Measurements from ENCODE around the gene ADGRB2. TPM values are rescaled to one million over a fixed set of nuclear protein-coding genes. Genes with fewer than 3 reads are reported as not detected.

Gene ADGRB2
- total and polyA plus RNA-seq, 2 of the 4 experiments (the other 2 are of a cell fraction): 2.2 to 11.9 TPM

DNA sequence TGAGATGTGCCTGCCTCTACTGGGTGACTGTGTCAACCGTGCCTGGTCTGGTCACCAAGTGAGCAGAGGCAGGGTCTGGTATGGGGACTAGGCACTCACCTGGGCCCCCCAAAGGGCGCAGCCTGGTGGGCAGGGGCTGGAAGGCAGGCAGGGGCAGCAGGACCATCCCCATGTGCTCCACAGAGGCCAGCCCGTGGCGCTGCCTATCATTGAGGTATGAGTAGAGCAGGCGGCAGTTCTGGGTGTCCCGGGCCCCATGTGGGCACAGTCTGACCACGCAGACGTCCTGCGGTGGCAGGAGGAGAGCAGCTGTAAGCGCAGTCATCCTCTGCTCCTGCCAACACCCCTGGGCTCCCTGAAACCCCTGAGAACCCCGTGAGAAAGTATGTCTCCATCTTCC lies 28.0 kb upstream of the ADGRB2 start:
- no TSS peak for BruUV-seq (replicated peaks)
- Histone ChIP-seq H3K4me1 (ENCODE audit: control insufficient read depth, insufficient read depth, low read length) (peaks cover 19% of the 10 kb centered on the region), H2BK120ac (ENCODE audit: low read depth, low read length) (no peak overlapping the region), H3K4me3 (ENCODE audit: insufficient read depth, low read depth, low read length) (no peak overlapping the region), H3K56ac (ENCODE audit: extremely low read depth, insufficient read depth, low read length) (no peak overlapping the region), H2AK9ac (replicated peaks; ENCODE audit: low read depth, low read length, poor library complexity) (no peak overlapping the region), H3K18ac (ENCODE audit: low read depth, low read length) (no peak overlapping the region), H3K23ac (ENCODE audit: low read depth, low read length) (no peak overlapping the region), H4K8ac (ENCODE audit: low read depth in 2 of 2, low read length in 2 of 2) (no peak overlapping the region), H3K4me2 (ENCODE audit: low read depth, low read length) (no peak overlapping the region), H4K91ac (ENCODE audit: insufficient read depth, low read depth, low read length) (no peak overlapping the region), H2AFZ (replicated peaks; ENCODE audit: low read length, poor library complexity) (no peak overlapping the region), H2BK5ac (ENCODE audit: low read depth, low read length, poor library complexity, severe bottlenecking) (no peak overlapping the region), H3K79me1 (ENCODE audit: low read depth in 1 of 2, low read length in 2 of 2) (peaks cover 11 to 41% of the 10 kb centered on the region in 2 experiments; a peak in 2 of 4 replicates), H4K20me1 (ENCODE audit: insufficient read depth, low read length) (peaks cover 24% of the 10 kb centered on the region), H3K9me3 (ENCODE audit: control insufficient read depth, insufficient read depth, low read length) (no peaks in the 10 kb centered on the region), H2BK15ac (ENCODE audit: low read depth, low read length) (no peak overlapping the region), H3K4ac (ENCODE audit: low read depth, low read length) (no peak overlapping the region), H3K9me1 (ENCODE audit: insufficient read depth, low read length) (peaks cover 25% of the 10 kb centered on the region), H4K5ac (ENCODE audit: low read depth, low read length) (no peak overlapping the region), H3K36me3 (ENCODE audit: control insufficient read depth, insufficient read depth, low read length) (peaks cover 1% of the 10 kb centered on the region; the same call in 1 of the 2 replicates), H3K9ac (ENCODE audit: low read depth, low read length) (no peak overlapping the region), H2AK5ac (ENCODE audit: low read depth, low read length) (no peak overlapping the region), H3K27ac (ENCODE audit: insufficient read depth, low read length) (no peak overlapping the region), H2BK20ac (ENCODE audit: low read depth, low read length) (no peak overlapping the region), H3K14ac (replicated peaks; ENCODE audit: low read depth, low read length) (no peak overlapping the region), H3K27me3 (ENCODE audit: control insufficient read depth, insufficient read depth, low read length) (no peaks in the 10 kb centered on the region)
- in situ Hi-C loops (cut with MboI; ENCODE audit: low sequenced_read_pairs) (no loop called here), dilution Hi-C loops (cut with HindIII; ENCODE audit: low sequenced_read_pairs, unreplicated experiment) (no loop called here), intact Hi-C loops (cut with micrococcal nuclease) (loop anchor here (10.0 kb wide), 2 partner anchors 273 to 357 kb away; no protein-coding TSS in a partner anchor)
- no peak for ATAC-seq (ENCODE audit: low read depth)
- 83% methylated on average over 4 of the region's 11 CpGs; no CpG with 5 or more reads in 1 of the 2 experiments for WGBS, 2 experiments (ENCODE audit: extremely low coverage in 2 of 2, insufficient read length in 1 of 2)
- ChIA-PET CTCF (no interaction called here), POLR2A (ENCODE audit: unreplicated experiment) (no interaction called here)
- TF ChIP-seq FOS (IDR thresholded peaks at IDR 0.05; ENCODE audit: low read depth, low read length) (no peak), MAFK (IDR thresholded peaks at IDR 0.05; ENCODE audit: low read depth, low read length) (no peak), RFX5 (IDR thresholded peaks at IDR 0.05; ENCODE audit: low read depth, low read length) (no peak), POLR2A (IDR thresholded peaks at IDR 0.05; ENCODE audit: low read depth, low read length) (no peak), MXI1 (IDR thresholded peaks at IDR 0.05; ENCODE audit: borderline replicate concordance, low read depth, low read length) (no peak), MAZ (IDR thresholded peaks at IDR 0.05; ENCODE audit: borderline replicate concordance, low read depth, low read length) (no peak), CEBPB (IDR thresholded peaks at IDR 0.05; ENCODE audit: low read depth, low read length) (no peak), RCOR1 (IDR thresholded peaks at IDR 0.05; ENCODE audit: insufficient replicate concordance, low read length) (no peak), BHLHE40 (IDR thresholded peaks at IDR 0.05; ENCODE audit: low read depth, low read length) (no peak), CHD1 (IDR thresholded peaks at IDR 0.05; ENCODE audit: low read depth, low read length) (no peak), SMC3 (IDR thresholded peaks at IDR 0.05; ENCODE audit: low read depth, low read length) (no peak), RAD21 (IDR thresholded peaks at IDR 0.05; ENCODE audit: low read length) (no peak), NFE2L2 (IDR thresholded peaks at IDR 0.05; ENCODE audit: low read depth, low read length) (no peak)
- TF ChIP-seq, protein P1, sequence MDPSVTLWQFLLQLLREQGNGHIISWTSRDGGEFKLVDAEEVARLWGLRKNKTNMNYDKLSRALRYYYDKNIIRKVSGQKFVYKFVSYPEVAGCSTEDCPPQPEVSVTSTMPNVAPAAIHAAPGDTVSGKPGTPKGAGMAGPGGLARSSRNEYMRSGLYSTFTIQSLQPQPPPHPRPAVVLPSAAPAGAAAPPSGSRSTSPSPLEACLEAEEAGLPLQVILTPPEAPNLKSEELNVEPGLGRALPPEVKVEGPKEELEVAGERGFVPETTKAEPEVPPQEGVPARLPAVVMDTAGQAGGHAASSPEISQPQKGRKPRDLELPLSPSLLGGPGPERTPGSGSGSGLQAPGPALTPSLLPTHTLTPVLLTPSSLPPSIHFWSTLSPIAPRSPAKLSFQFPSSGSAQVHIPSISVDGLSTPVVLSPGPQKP (IDR thresholded peaks at IDR 0.05; ENCODE audit: borderline replicate concordance, low read depth, low read length): no peak
- TF ChIP-seq, protein P2, sequence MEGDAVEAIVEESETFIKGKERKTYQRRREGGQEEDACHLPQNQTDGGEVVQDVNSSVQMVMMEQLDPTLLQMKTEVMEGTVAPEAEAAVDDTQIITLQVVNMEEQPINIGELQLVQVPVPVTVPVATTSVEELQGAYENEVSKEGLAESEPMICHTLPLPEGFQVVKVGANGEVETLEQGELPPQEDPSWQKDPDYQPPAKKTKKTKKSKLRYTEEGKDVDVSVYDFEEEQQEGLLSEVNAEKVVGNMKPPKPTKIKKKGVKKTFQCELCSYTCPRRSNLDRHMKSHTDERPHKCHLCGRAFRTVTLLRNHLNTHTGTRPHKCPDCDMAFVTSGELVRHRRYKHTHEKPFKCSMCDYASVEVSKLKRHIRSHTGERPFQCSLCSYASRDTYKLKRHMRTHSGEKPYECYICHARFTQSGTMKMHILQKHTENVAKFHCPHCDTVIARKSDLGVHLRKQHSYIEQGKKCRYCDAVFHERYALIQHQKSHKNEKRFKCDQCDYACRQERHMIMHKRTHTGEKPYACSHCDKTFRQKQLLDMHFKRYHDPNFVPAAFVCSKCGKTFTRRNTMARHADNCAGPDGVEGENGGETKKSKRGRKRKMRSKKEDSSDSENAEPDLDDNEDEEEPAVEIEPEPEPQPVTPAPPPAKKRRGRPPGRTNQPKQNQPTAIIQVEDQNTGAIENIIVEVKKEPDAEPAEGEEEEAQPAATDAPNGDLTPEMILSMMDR (conservative IDR thresholded peaks at IDR 0.05; ENCODE audit: low read depth, low read length): no peak
- TF ChIP-seq, protein P3, sequence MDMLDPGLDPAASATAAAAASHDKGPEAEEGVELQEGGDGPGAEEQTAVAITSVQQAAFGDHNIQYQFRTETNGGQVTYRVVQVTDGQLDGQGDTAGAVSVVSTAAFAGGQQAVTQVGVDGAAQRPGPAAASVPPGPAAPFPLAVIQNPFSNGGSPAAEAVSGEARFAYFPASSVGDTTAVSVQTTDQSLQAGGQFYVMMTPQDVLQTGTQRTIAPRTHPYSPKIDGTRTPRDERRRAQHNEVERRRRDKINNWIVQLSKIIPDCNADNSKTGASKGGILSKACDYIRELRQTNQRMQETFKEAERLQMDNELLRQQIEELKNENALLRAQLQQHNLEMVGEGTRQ (IDR thresholded peaks at IDR 0.05; ENCODE audit: low read depth, low read length): no peak
- DNase-seq: no peak

All from IMR-90 (cell line).